Upper lobe of right lung (tissue), 1 donor: Measurements from ENCODE around the gene CEP350. TPM values are rescaled to one million over a fixed set of nuclear protein-coding genes. Genes with fewer than 3 reads are reported as not detected.

Source experiments
- ATAC-seq: fragments of 200-7000 bp; cut with Tn5 transposase; one replicate; pipeline ENCODE4 v1.9.1; 2020; ENCODE audit warnings: mild to moderate bottlenecking, moderate library complexity
- DNase-seq: peaks from one replicate; pipeline ENCODE4 v3.0.0-alpha.2; 2020
- H3K27ac ChIP-seq: fragments of 200-600 bp; one replicate; pipeline ENCODE4 v1.8.0; 2022
- H3K27me3 ChIP-seq: fragments of 200-600 bp; one replicate; pipeline ENCODE4 v1.8.0; 2022; ENCODE audit warnings: mild to moderate bottlenecking
- H3K36me3 ChIP-seq: fragments of 200-600 bp; one replicate; pipeline ENCODE4 v1.8.0; 2022
- H3K4me1 ChIP-seq: fragments of 200-600 bp; one replicate; pipeline ENCODE4 v1.8.0; 2022
- H3K4me3 ChIP-seq: fragments of 200-600 bp; one replicate; pipeline ENCODE4 v1.8.0; 2022; ENCODE audit warnings: mild to moderate bottlenecking
- H3K9me3 ChIP-seq: fragments of 200-600 bp; one replicate; pipeline ENCODE4 v1.8.0; 2022
- CTCF ChIP-seq: fragments of 200-600 bp; IDR thresholded peaks from one replicate; pipeline ENCODE4 v1.8.0; 2022; ENCODE audit warnings: antibody characterized with exemption
- intact Hi-C: fragments of 100-400 bp; cut with DNase I; formaldehyde crosslinking; loops from one replicate; pipeline ENCODE4 v1.11.0; 2022
- total RNA-seq: library from RNA; stranded (reverse); fragmentation: NEBNext Ultra II Directional; extraction: Animal tissue kit (Norgen Biotek cat#: 25700); gene quantifications from one replicate; pipeline ENCODE4 v1.2.1, GENCODE V29; 2021
- donor health status: DM: no; HTN: yes; CAD: no; lungs with severe emphysema.

The CEP350 gene
- total RNA-seq, 1 donor from 2014 or later: 51.2 TPM

GRCh38 chr1:180135535-180135934, 180.9 kb downstream of the CEP350 start:
- DNase-seq: no peak
- Histone ChIP-seq H3K27me3 (no peaks in the 10 kb centered on the region), H3K9me3 (no peaks in the 10 kb centered on the region), H3K36me3 (no peaks in the 10 kb centered on the region), H3K4me1 (no peaks in the 10 kb centered on the region), H3K4me3 (no peak overlapping the region), H3K27ac (no peak overlapping the region)
- intact Hi-C loops: no loop called here
- no peak for ATAC-seq
- TF ChIP-seq CTCF: no peak

- intact Hi-C loops: no loop called here
- DNase-seq (no peak), ATAC-seq (no peak)
- no peaks in the 10 kb centered on the region for H3K36me3 ChIP-seq
- no peak overlapping the region for H3K27ac ChIP-seq
- TF ChIP-seq CTCF: no peak
- no peaks in the 10 kb centered on the region for H3K27me3 ChIP-seq
- peaks cover 4% of the 10 kb centered on the region for H3K4me1 ChIP-seq
- H3K4me3 ChIP-seq: no peak overlapping the region
- H3K9me3 ChIP-seq: no peaks in the 10 kb centered on the region
Observed at GRCh38 chr1:180136331-180136967, 181.8 kb downstream of the CEP350 start.

- intact Hi-C loops: no loop called here
- Histone ChIP-seq H3K4me3 (no peak overlapping the region), H3K9me3 (no peaks in the 10 kb centered on the region), H3K36me3 (no peaks in the 10 kb centered on the region), H3K4me1 (peaks cover 4% of the 10 kb centered on the region), H3K27ac (no peak overlapping the region), H3K27me3 (no peaks in the 10 kb centered on the region)
- DNase-seq: no peak
- TF ChIP-seq CTCF: no peak
- no peak for ATAC-seq
Observed at GRCh38 chr1:180136968-180137356, 182.4 kb downstream of the CEP350 start.

- no peaks in the 10 kb centered on the region for H3K9me3 ChIP-seq
- H3K27ac ChIP-seq: no peak overlapping the region
- H3K4me1 ChIP-seq: peaks cover 4% of the 10 kb centered on the region
- H3K4me3 ChIP-seq: no peak overlapping the region
- H3K27me3 ChIP-seq: no peaks in the 10 kb centered on the region
- no peaks in the 10 kb centered on the region for H3K36me3 ChIP-seq
- ATAC-seq (no peak), DNase-seq (no peak)
- TF ChIP-seq CTCF: no peak
- intact Hi-C loops: no loop called here
Observed at GRCh38 chr1:180137776-180138175, 183.2 kb downstream of the CEP350 start.

GRCh38 chr1:180141381-180141934, 186.8 kb downstream of the CEP350 start:
- Histone ChIP-seq H3K9me3 (no peaks in the 10 kb centered on the region), H3K4me1 (peaks cover 11% of the 10 kb centered on the region), H3K36me3 (no peaks in the 10 kb centered on the region), H3K27me3 (no peaks in the 10 kb centered on the region), H3K4me3 (no peak overlapping the region), H3K27ac (no peak overlapping the region)
- ATAC-seq: peak; percentile 71
- DNase-seq: no peak
- TF ChIP-seq CTCF: no peak
- intact Hi-C loops: no loop called here
